Measurements from ENCODE around the gene THTPA.

- no peak for TF ChIP-seq RELA (CRISPR knock-in tag; IDR thresholded peaks at IDR 0.05; ENCODE audit: borderline replicate concordance)
- no peak for TF ChIP-seq FOXP4 (CRISPR knock-in tag; IDR thresholded peaks at IDR 0.05)
- no peak for TF ChIP-seq TEAD1 (CRISPR knock-in tag; IDR thresholded peaks at IDR 0.05)
- TF ChIP-seq CTCF (IDR thresholded peaks at IDR 0.05), result no peak
- TF ChIP-seq PRDM15 (CRISPR knock-in tag; IDR thresholded peaks at IDR 0.05), result no peak
- no peak for TF ChIP-seq NFYB (CRISPR knock-in tag; conservative IDR thresholded peaks at IDR 0.05; ENCODE audit: low read depth)
- no peak for TF ChIP-seq PREB (CRISPR knock-in tag; IDR thresholded peaks at IDR 0.05; ENCODE audit: borderline replicate concordance)
Measured at GRCh38 chr14:23531391-23531790, 24.7 kb upstream of the THTPA start.
